ENCODE measurements around the gene PTPN11.

GRCh38 chr12:112430929-112431328 is 12.2 kb downstream of the PTPN11 start:
- TF ChIP-seq CTCF (IDR thresholded peaks at IDR 0.05; ENCODE audit: extremely low read depth in 1 of 2, insufficient read depth in 1 of 2, low read depth in 1 of 2, low read length in 2 of 2) = no peak
- TF ChIP-seq POLR2A (IDR thresholded peaks at IDR 0.05; ENCODE audit: low read depth, low read length) = no peak
- no peak for TF ChIP-seq EZH2 (IDR thresholded peaks at IDR 0.05; ENCODE audit: borderline replicate concordance, low read depth, low read length, severe bottlenecking)
- TF ChIP-seq POLR2AphosphoS5 (IDR thresholded peaks at IDR 0.05; ENCODE audit: insufficient read depth, low read depth, low read length) = no peak
- no peak for TF ChIP-seq JUN (IDR thresholded peaks at IDR 0.05; ENCODE audit: borderline replicate concordance, insufficient read depth, insufficient read length, low read depth)
